Effector memory CD4-positive, alpha-beta T cell (primary cell): ENCODE measurements around the gene NUDT19.
"Not testable (repeated sequence)": the region's sequence is repeated elsewhere in the genome, so short reads cannot be mapped to it uniquely, and the experiment has no call there.

Source experiments
- DNase-seq, 3 donors: peaks; one replicate each; pipeline ENCODE4 v3.0.0-alpha.2; 2020
- H3K27ac ChIP-seq: 2 replicates; pipeline ENCODE4 v1.7.0; 2013; ENCODE audit warnings: mild to moderate bottlenecking, low read length, moderate library complexity; ENCODE audit not compliant: insufficient read depth, poor library complexity, severe bottlenecking
- H3K27me3 ChIP-seq: replicated peaks from 2 replicates; pipeline ENCODE4 v1.7.0; 2013; ENCODE audit warnings: mild to moderate bottlenecking, low read length; ENCODE audit not compliant: insufficient read depth, control insufficient read depth, poor library complexity, severe bottlenecking
- H3K36me3 ChIP-seq: 2 replicates; pipeline ENCODE4 v1.7.0; 2013; ENCODE audit warnings: mild to moderate bottlenecking, low read length, moderate library complexity; ENCODE audit not compliant: control insufficient read depth, insufficient read depth
- H3K4me1 ChIP-seq: 2 replicates; pipeline ENCODE4 v1.7.0; 2013; ENCODE audit warnings: low read length, mild to moderate bottlenecking; ENCODE audit not compliant: control insufficient read depth, insufficient read depth, poor library complexity, severe bottlenecking
- H3K4me3 ChIP-seq: 2 replicates; pipeline ENCODE4 v1.7.0; 2013; ENCODE audit warnings: low read length, low read depth, mild to moderate bottlenecking; ENCODE audit not compliant: insufficient read depth, poor library complexity, severe bottlenecking
- H3K9me3 ChIP-seq: 2 replicates; pipeline ENCODE4 v1.7.0; 2013; ENCODE audit warnings: mild to moderate bottlenecking, low read length, moderate library complexity; ENCODE audit not compliant: control insufficient read depth

NUDT19 gene

DNA sequence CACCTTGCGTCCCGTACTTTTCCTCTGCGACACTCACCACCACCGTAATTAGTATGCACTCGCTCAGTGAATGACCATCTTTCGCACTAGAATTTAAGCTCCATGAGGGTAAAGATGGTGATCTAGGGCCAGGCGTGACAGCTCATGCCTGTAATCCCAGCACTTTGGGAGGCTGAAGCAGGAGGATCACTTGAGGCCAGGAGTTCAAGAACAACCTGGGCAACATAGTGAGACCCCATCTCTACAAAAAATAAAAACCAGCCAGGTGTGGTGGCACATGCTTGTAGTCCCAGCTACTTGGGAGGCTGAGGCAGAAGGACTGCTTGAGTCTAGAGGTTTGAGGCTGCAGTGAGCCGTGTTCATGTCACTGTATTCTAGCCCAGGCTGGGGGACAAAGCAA lies 35.2 kb upstream of the NUDT19 start:
- not testable (repeated sequence) for H3K4me3 ChIP-seq, H3K4me1 ChIP-seq, H3K9me3 ChIP-seq, H3K27me3 ChIP-seq, DNase-seq, H3K27ac ChIP-seq
- peaks cover 22% of the 10 kb centered on the region for H3K36me3 ChIP-seq

DNA sequence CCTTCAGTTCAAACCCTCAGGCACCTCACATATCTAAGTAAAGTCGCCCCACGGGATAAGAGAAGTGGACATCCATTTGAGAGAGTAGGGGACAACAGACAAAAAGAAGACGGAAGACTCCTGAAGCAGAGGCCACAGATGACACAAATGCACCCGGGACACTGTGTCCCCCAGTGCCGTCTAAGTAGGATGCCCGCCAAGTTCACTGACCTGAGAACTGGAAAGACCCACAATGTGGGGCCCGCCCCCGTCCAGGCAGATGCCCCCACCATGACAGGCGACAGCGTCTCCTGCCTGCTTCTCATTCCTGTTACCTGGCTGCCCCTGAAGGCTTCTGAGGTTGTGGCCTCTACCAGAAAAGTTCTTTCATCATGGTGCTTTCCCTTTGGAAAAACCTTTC lies 33.5 kb upstream of the NUDT19 start:
- Histone ChIP-seq H3K36me3 (peaks cover 19% of the 10 kb centered on the region), H3K9me3 (no peaks in the 10 kb centered on the region), H3K27ac (no peak overlapping the region), H3K4me1 (no peaks in the 10 kb centered on the region), H3K4me3 (no peak overlapping the region), H3K27me3 (no peaks in the 10 kb centered on the region)
- no peak for DNase-seq

DNA sequence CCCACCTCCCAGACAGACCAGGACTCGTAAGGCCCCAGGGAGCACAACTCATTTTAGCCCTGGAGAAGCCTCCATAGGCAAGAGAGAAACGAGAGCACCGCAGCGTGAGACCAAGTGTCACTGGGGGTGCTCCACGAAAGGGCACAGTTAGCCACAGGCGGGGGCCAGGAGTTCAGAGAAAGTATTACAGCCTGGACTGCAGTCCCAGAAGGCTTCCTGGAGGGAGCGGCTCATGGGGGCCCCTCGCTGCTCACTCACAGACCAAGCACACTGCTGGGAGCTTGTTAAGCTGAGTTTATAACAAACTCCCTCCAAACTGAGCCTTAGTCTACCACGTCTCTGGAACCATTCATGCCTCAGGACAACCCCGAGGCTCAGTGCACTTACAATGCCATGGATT lies 33.1 kb upstream of the NUDT19 start:
- Histone ChIP-seq H3K4me1 (no peaks in the 10 kb centered on the region), H3K9me3 (no peaks in the 10 kb centered on the region), H3K36me3 (peaks cover 17% of the 10 kb centered on the region), H3K27ac (no peak overlapping the region), H3K4me3 (no peak overlapping the region), H3K27me3 (no peaks in the 10 kb centered on the region)
- DNase-seq: no peak

DNA sequence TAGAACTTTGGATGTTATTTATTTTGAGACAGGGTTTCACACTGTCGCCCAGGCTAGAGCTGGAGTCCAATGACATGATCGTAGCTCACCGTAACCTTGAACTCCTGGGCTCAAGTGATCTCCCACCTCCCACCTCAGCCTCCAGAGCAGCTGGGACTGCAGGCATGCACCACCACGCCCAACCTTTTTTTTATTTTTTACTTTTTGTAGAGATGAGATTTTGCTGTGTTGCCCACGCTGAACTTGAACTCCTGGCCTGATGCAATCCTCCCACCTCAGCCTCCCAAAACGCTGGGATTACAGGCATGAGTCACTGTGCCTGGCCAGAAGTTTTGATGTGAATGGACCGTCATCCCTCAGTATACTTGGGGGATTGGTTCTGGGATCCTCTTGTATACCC lies 30.3 kb upstream of the NUDT19 start:
- Histone ChIP-seq H3K27me3 (no peaks in the 10 kb centered on the region), H3K36me3 (peaks cover 10% of the 10 kb centered on the region), H3K27ac (no peak overlapping the region), H3K4me1 (no peaks in the 10 kb centered on the region), H3K9me3 (no peaks in the 10 kb centered on the region), H3K4me3 (no peak overlapping the region)
- no peak for DNase-seq

DNA sequence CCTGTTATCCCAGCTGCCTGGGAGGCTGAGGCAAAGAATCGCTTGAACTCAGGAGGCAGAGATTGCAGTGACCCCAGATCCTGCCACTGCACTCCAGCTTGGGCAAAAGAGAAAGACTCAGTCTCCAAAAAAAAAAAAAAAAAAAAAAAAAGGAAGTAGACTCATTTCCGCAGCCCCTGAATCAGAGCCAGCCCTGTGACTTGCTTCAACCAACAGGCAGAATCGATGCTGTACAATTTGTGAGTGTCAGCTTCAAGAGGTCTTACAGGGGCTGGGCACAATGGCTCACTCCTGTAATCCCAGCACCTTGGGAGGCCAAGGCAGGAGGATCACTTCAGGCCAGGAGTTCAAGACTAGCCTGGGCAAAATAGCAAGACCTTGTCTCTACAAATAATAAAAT lies 29.4 kb upstream of the NUDT19 start:
- H3K9me3 ChIP-seq: no peaks in the 10 kb centered on the region
- no peaks in the 10 kb centered on the region for H3K4me1 ChIP-seq
- no peak overlapping the region for H3K4me3 ChIP-seq
- H3K27ac ChIP-seq: no peak overlapping the region
- no peaks in the 10 kb centered on the region for H3K27me3 ChIP-seq
- H3K36me3 ChIP-seq: peaks cover 10% of the 10 kb centered on the region
- no peak for DNase-seq

DNA sequence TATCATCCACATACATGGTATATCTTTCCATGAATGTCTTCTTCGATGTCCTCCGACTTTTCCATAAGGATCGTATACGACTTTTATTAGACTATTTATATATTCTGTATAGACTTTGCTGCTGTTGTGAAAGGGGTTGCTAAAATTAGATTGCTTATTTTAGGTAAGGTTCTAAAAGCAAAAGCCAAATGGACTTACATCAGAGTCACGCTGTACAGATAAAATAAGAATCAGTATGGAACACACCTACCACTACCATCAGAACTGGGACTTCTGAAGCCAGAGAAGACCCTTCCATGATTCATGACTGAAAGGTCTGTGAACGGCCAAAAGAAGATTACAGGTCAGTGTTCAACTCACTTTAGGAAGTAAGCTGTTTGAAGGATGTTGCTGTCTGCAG lies 25.5 kb upstream of the NUDT19 start:
- Histone ChIP-seq H3K4me1 (peaks cover 5% of the 10 kb centered on the region), H3K4me3 (no peak overlapping the region), H3K9me3 (no peaks in the 10 kb centered on the region), H3K27me3 (no peaks in the 10 kb centered on the region), H3K36me3 (no peaks in the 10 kb centered on the region), H3K27ac (no peak overlapping the region)
- DNase-seq: no peak

DNA sequence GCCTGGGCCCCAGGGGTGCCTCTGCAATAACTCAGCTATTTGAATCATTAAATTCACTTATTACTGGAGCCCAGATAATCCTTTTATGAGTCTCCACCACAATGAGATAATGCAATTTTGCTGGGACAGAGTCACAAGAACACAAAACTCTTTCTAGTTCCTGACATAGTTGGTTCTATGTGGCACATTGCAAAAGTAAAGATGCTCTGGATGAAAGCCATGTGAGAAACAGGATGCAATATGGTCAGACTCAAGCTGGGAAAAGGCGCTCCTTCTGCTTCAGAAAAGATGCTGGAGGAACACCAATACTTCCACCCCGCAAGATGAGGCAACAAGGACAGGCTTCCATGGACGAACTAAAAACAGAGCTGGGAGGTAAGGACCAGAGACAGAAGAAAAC lies 22.3 kb upstream of the NUDT19 start:
- Histone ChIP-seq H3K36me3 (no peaks in the 10 kb centered on the region), H3K9me3 (no peaks in the 10 kb centered on the region), H3K4me3 (no peak overlapping the region), H3K4me1 (peaks cover 15% of the 10 kb centered on the region), H3K27me3 (no peaks in the 10 kb centered on the region), H3K27ac (no peak overlapping the region)
- no peak for DNase-seq

DNA sequence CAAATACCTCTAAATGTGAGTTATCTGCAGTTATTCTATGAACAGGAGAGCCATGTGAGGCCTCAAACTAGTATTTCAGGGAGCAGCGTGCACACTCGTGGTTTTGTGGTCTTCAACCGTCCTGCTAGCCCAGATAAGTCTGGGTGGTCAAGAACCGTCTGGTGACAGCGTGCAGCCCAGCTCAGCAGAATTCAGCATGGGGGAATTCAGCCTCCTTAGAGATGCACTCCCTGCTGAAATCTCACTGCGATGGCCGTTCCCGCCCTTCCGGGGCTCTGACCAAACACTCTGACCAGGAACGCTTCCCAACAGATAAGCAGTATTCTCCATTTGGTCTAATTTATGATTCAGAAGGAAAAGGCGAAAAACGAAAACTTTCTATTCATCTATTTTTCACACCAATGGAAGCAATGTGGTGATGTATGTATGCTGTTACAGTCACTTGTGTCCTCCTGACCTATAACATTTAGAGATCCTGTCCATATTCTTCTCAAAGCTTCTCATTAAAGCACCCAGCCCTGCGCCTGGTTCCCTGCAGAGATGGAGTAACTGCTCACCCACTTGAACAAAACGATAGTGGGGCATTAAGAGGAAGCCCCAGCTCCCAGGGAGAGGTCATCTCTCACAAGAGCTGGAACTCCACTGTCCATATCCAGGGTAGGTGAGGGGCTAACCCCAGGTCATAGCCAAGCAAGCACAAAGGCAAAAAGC lies 19.6 kb upstream of the NUDT19 start:
- H3K9me3 ChIP-seq: no peaks in the 10 kb centered on the region
- H3K27me3 ChIP-seq: peaks cover 3% of the 10 kb centered on the region
- no peaks in the 10 kb centered on the region for H3K36me3 ChIP-seq
- H3K27ac ChIP-seq: no peak overlapping the region
- H3K4me1 ChIP-seq: peaks cover 21% of the 10 kb centered on the region
- no peak overlapping the region for H3K4me3 ChIP-seq
- DNase-seq: no peak

DNA sequence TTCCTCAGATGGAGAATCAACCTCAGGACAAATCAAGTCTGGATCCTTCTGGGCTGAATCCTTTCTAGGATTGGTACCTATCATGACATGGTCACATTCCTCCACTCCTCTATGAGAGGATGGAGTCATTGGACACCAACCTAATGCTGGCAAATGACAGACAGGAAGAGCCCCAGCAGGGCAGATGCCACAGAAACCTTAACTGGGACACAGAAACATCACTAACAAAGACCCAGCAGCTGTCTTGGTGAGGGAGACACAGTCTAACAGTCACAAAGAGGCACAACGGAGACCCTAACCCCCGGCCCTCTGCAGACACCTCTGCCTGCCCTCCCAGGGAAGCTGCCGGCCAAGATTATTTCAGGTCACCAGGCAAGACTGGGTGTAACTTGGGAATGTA lies 18.8 kb upstream of the NUDT19 start:
- H3K4me1 ChIP-seq: peaks cover 21% of the 10 kb centered on the region
- H3K4me3 ChIP-seq: no peak overlapping the region
- no peak overlapping the region for H3K27ac ChIP-seq
- no peaks in the 10 kb centered on the region for H3K36me3 ChIP-seq
- peaks cover 9% of the 10 kb centered on the region for H3K27me3 ChIP-seq
- H3K9me3 ChIP-seq: no peaks in the 10 kb centered on the region
- DNase-seq: no peak

DNA sequence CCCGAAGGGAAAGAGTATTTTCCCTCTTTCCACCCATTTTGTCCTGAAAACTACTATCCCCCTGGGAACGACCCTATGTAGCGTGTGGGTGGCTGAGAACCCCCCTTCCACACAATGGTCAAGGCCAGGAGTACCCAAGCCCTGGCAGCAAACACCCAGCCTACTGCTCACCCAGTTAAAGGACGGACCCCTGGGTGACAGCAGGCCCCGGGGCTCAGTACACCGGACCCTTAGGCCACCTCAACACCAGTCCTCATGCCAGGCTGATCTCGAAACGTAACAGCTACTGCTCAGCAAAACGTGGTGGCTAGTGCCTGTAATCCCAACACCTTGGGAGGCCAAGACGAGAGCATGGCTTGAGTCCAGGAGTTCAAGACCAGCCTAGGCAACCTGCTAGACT lies 18.0 kb upstream of the NUDT19 start:
- Histone ChIP-seq H3K27me3 (peaks cover 9% of the 10 kb centered on the region), H3K4me1 (peaks cover 21% of the 10 kb centered on the region), H3K36me3 (no peaks in the 10 kb centered on the region), H3K9me3 (no peaks in the 10 kb centered on the region), H3K4me3 (no peak overlapping the region), H3K27ac (no peak overlapping the region)
- DNase-seq: no peak
